ENCODE measurements around the gene EXD3. TPM values are rescaled to one million over a fixed set of nuclear protein-coding genes. Genes with fewer than 3 reads are reported as not detected.
"Not testable (repeated sequence)": the region's sequence is repeated elsewhere in the genome, so short reads cannot be mapped to it uniquely, and the experiment has no call there.

EXD3 gene
- total RNA-seq, 1 experiment from 2014 or later: 1.2 TPM

GRCh38 chr9:137383081-137383783 lies 39.7 kb downstream of the EXD3 start:
- Histone ChIP-seq H3K27me3 (no peaks in the 10 kb centered on the region), H3K36me3 (no peaks in the 10 kb centered on the region), H3K9me3 (no peaks in the 10 kb centered on the region), H3K4me3 (no peak overlapping the region)
- no peak for DNase-seq

GRCh38 chr9:137382444-137383080 lies 40.4 kb downstream of the EXD3 start:
- Histone ChIP-seq H3K4me3 (no peak overlapping the region), H3K27me3 (no peaks in the 10 kb centered on the region), H3K9me3 (no peaks in the 10 kb centered on the region), H3K36me3 (no peaks in the 10 kb centered on the region)
- no peak for DNase-seq

- Histone ChIP-seq H3K9me3 (no peaks in the 10 kb centered on the region), H3K36me3 (no peaks in the 10 kb centered on the region), H3K27me3 (no peaks in the 10 kb centered on the region), H3K4me3 (no peak overlapping the region)
- DNase-seq: no peak
Observed at GRCh38 chr9:137381501-137382443, 41.2 kb downstream of the EXD3 start.

- no peak for DNase-seq
- Histone ChIP-seq H3K4me3 (no peak overlapping the region), H3K9me3 (no peaks in the 10 kb centered on the region), H3K27me3 (no peaks in the 10 kb centered on the region), H3K36me3 (no peaks in the 10 kb centered on the region)
Observed at GRCh38 chr9:137380606-137381005, 42.4 kb downstream of the EXD3 start.

- no peaks in the 10 kb centered on the region for H3K27me3 ChIP-seq
- no peaks in the 10 kb centered on the region for H3K36me3 ChIP-seq
- H3K9me3 ChIP-seq: no peaks in the 10 kb centered on the region
- DNase-seq: no peak
- H3K4me3 ChIP-seq: no peak overlapping the region
Observed at GRCh38 chr9:137380171-137380570, 42.8 kb downstream of the EXD3 start.

- Histone ChIP-seq H3K4me3 (no peak overlapping the region), H3K36me3 (no peaks in the 10 kb centered on the region), H3K9me3 (no peaks in the 10 kb centered on the region), H3K27me3 (no peaks in the 10 kb centered on the region)
- DNase-seq: no peak
Observed at GRCh38 chr9:137379761-137380161, 43.2 kb downstream of the EXD3 start.

- not testable (repeated sequence) for DNase-seq, H3K27me3 ChIP-seq, H3K4me3 ChIP-seq, H3K9me3 ChIP-seq, H3K36me3 ChIP-seq
Observed at GRCh38 chr9:137378688-137379410, 44.1 kb downstream of the EXD3 start.

- DNase-seq: no peak
- no peaks in the 10 kb centered on the region for H3K9me3 ChIP-seq
- H3K27me3 ChIP-seq: no peaks in the 10 kb centered on the region
- no peak overlapping the region for H3K4me3 ChIP-seq
- H3K36me3 ChIP-seq: no peaks in the 10 kb centered on the region
Observed at GRCh38 chr9:137376386-137376785, 46.6 kb downstream of the EXD3 start.

- H3K36me3 ChIP-seq: no peaks in the 10 kb centered on the region
- no peaks in the 10 kb centered on the region for H3K27me3 ChIP-seq
- no peak for DNase-seq
- H3K9me3 ChIP-seq: no peaks in the 10 kb centered on the region
- no peak overlapping the region for H3K4me3 ChIP-seq
Observed at GRCh38 chr9:137375321-137376058, 47.5 kb downstream of the EXD3 start.

GRCh38 chr9:137374131-137374845 lies 48.7 kb downstream of the EXD3 start:
- Histone ChIP-seq H3K27me3 (no peaks in the 10 kb centered on the region), H3K36me3 (no peaks in the 10 kb centered on the region), H3K4me3 (no peak overlapping the region), H3K9me3 (no peaks in the 10 kb centered on the region)
- no peak for DNase-seq

GRCh38 chr9:137373611-137373980 lies 49.4 kb downstream of the EXD3 start:
- H3K27me3 ChIP-seq: no peaks in the 10 kb centered on the region
- no peak overlapping the region for H3K4me3 ChIP-seq
- H3K9me3 ChIP-seq: no peaks in the 10 kb centered on the region
- no peaks in the 10 kb centered on the region for H3K36me3 ChIP-seq
- no peak for DNase-seq

GRCh38 chr9:137372693-137373610 lies 50.0 kb downstream of the EXD3 start:
- no peaks in the 10 kb centered on the region for H3K36me3 ChIP-seq
- no peak for DNase-seq
- H3K9me3 ChIP-seq: no peaks in the 10 kb centered on the region
- H3K27me3 ChIP-seq: no peaks in the 10 kb centered on the region
- no peak overlapping the region for H3K4me3 ChIP-seq

GRCh38 chr9:137371946-137372651 lies 50.9 kb downstream of the EXD3 start:
- no peaks in the 10 kb centered on the region for H3K9me3 ChIP-seq
- DNase-seq: no peak

GRCh38 chr9:137371521-137371941 lies 51.4 kb downstream of the EXD3 start:
- no peak for DNase-seq
- H3K36me3 ChIP-seq: no peaks in the 10 kb centered on the region
- H3K4me3 ChIP-seq: no peak overlapping the region
- H3K9me3 ChIP-seq: no peaks in the 10 kb centered on the region
- no peaks in the 10 kb centered on the region for H3K27me3 ChIP-seq

More at GRCh38 chr9:137371946-137372651, 50.9 kb downstream of the EXD3 start:
- H3K36me3 ChIP-seq: no peaks in the 10 kb centered on the region
- no peaks in the 10 kb centered on the region for H3K27me3 ChIP-seq
- no peak overlapping the region for H3K4me3 ChIP-seq
